Smooth muscle cell (in vitro differentiated cells): ENCODE results near the gene PLXNA4. TPM values are rescaled to one million over a fixed set of nuclear protein-coding genes. Genes with fewer than 3 reads are reported as not detected.

Experiments used
- DNase-seq: peaks from one replicate; lab custom pipeline; 2025; ENCODE audit not compliant: unreplicated experiment; lab: John Stamatoyannopoulos, UW
- H2AFZ ChIP-seq: fragments of 200-600 bp; sonication (generic); 2 replicates; pipeline ENCODE4 v1.6.0; 2016; ENCODE audit warnings: antibody characterized with exemption, low read depth, mild to moderate bottlenecking
- H3F3A ChIP-seq: fragments of 200-600 bp; sonication (generic); 2 replicates; pipeline ENCODE4 v1.6.0; 2017; ENCODE audit warnings: antibody characterized with exemption, low read depth
- H3K27ac ChIP-seq: fragments of 200-600 bp; sonication (generic); 2 replicates; pipeline ENCODE4 v1.5.1; 2016; ENCODE audit warnings: low read depth, mild to moderate bottlenecking
- H3K27me3 ChIP-seq: fragments of 200-600 bp; sonication (generic); 2 replicates; pipeline ENCODE4 v1.6.1; 2016; ENCODE audit warnings: low read depth, mild to moderate bottlenecking
- H3K36me3 ChIP-seq: fragments of 200-600 bp; sonication (generic); 2 replicates; pipeline ENCODE4 v1.5.1; 2016; ENCODE audit warnings: low read depth
- H3K4me1 ChIP-seq: fragments of 200-600 bp; sonication (generic); 2 replicates; pipeline ENCODE4 v1.5.1; 2016; ENCODE audit warnings: low read depth
- H3K4me2 ChIP-seq: fragments of 200-600 bp; sonication (generic); 2 replicates; pipeline ENCODE4 v1.6.0; 2016; ENCODE audit warnings: mild to moderate bottlenecking
- H3K4me3 ChIP-seq: fragments of 200-600 bp; sonication (generic); 2 replicates; pipeline ENCODE4 v1.5.1; 2016; ENCODE audit warnings: mild to moderate bottlenecking
- H3K79me2 ChIP-seq: fragments of 200-600 bp; sonication (generic); 2 replicates; pipeline ENCODE4 v1.6.0; 2016; ENCODE audit warnings: low read depth, mild to moderate bottlenecking
- H3K9ac ChIP-seq: fragments of 200-600 bp; sonication (generic); 2 replicates; pipeline ENCODE4 v1.6.0; 2016; ENCODE audit warnings: low read depth
- H3K9me3 ChIP-seq: fragments of 200-600 bp; sonication (generic); replicated peaks from 2 replicates; pipeline ENCODE4 v1.5.1; 2016; ENCODE audit warnings: low read depth
- H4K20me1 ChIP-seq: fragments of 200-600 bp; sonication (generic); 2 replicates; pipeline ENCODE4 v1.6.0; 2016; ENCODE audit warnings: low read depth
- CTCF ChIP-seq: fragments of 200-600 bp; sonication (generic); IDR thresholded peaks from 2 replicates; pipeline ENCODE4 v1.5.1; 2017; ENCODE audit warnings: borderline replicate concordance, mild to moderate bottlenecking, antibody characterized with exemption; ENCODE audit not compliant: insufficient read depth, poor library complexity, severe bottlenecking
- WGBS: methylation state at CpG from one replicate; pipeline ENCODE4 v1.1.7; 2016; ENCODE audit warnings: low lambda C conversion rate; 5-methylcytosine and 5-hydroxymethylcytosine counted together
- polyA plus RNA-seq: library from polyadenylated mRNA; unstranded; fragments of >200 nt; fragmentation: Nextera tagmentation; extraction: Ambion mirVana; gene quantifications from 2 replicates; pipeline ENCODE4 v1.2.1, GENCODE V29; 2016
- total RNA-seq: library from RNA; depleted of rRNA; stranded (reverse); fragments of >200 nt; gene quantifications from 2 replicates; pipeline ENCODE4 v1.2.3, GENCODE V29; 2014

PLXNA4 gene
- total and polyA plus RNA-seq, 2 experiments from 2014 or later: 8.5 to 9.9 TPM

DNA sequence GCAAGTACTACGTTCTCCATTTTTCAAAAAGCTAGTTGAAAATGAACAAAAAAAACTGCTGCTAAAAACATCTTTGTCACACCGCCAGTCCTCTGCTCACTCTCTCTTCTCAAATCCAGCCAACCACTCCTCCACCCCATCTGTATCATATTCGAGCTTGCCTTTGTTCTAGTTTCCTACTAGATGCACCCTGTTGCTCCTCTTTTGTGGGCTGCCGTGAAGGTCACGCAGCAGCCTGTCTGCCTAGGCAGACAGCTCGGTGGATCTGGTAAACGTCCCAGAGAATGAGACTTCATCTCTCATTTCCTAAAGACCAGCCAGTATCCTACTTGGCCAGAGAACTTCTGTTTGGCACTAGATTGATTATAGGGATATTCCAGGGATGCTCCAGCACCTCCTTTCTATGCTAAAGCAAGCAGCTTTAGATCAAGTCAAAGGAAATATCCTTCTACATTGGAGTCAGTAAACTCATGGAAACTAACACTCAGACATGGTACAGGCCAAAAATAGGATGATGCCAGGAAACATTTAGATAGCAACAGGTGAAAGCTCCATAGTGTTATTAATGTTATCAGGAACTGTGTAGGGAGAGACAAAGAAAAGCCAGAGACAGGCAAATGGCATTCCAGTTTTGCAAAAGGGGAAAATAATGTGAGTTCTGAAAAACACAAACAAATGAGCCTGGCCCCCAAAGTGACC lies 8.7 kb upstream of the PLXNA4 start:
- no peaks in the 10 kb centered on the region for H3K79me2 ChIP-seq
- no peaks in the 10 kb centered on the region for H3K36me3 ChIP-seq
- H3K27ac ChIP-seq: no peak overlapping the region
- H3K4me3 ChIP-seq: no peak overlapping the region
- H2AFZ ChIP-seq: no peak overlapping the region
- no peak overlapping the region for H3K9ac ChIP-seq
- H3K4me1 ChIP-seq: no peaks in the 10 kb centered on the region
- DNase-seq: no peak
- no peak overlapping the region for H3K4me2 ChIP-seq
- TF ChIP-seq CTCF: no peak
- H3K27me3 ChIP-seq: peaks cover 13% of the 10 kb centered on the region
- H3F3A ChIP-seq: no peaks in the 10 kb centered on the region
- no peaks in the 10 kb centered on the region for H4K20me1 ChIP-seq
- 71% methylated on average over 7 of the region's 7 CpGs for WGBS
- no peaks in the 10 kb centered on the region for H3K9me3 ChIP-seq

GRCh38 chr7:132581431-132581830 lies 5.2 kb upstream of the PLXNA4 start:
- Histone ChIP-seq H3F3A (no peaks in the 10 kb centered on the region), H3K4me3 (no peak overlapping the region), H3K9ac (no peak overlapping the region), H3K4me2 (no peak overlapping the region), H3K27me3 (peaks cover 15% of the 10 kb centered on the region), H3K9me3 (no peaks in the 10 kb centered on the region), H2AFZ (no peak overlapping the region), H3K27ac (no peak overlapping the region), H3K79me2 (no peaks in the 10 kb centered on the region), H3K4me1 (no peaks in the 10 kb centered on the region), H3K36me3 (no peaks in the 10 kb centered on the region), H4K20me1 (no peaks in the 10 kb centered on the region)
- DNase-seq: no peak
- TF ChIP-seq CTCF: no peak
- 100% methylated on average over 4 of the region's 4 CpGs for WGBS

GRCh38 chr7:132580717-132581285 lies 4.5 kb upstream of the PLXNA4 start:
- Histone ChIP-seq H3K79me2 (no peaks in the 10 kb centered on the region), H3K9me3 (no peaks in the 10 kb centered on the region), H3K4me3 (no peak overlapping the region), H3K36me3 (no peaks in the 10 kb centered on the region), H4K20me1 (no peaks in the 10 kb centered on the region), H3K9ac (no peak overlapping the region), H3K4me1 (no peaks in the 10 kb centered on the region), H2AFZ (no peak overlapping the region), H3K4me2 (no peak overlapping the region), H3F3A (no peaks in the 10 kb centered on the region), H3K27me3 (peaks cover 16% of the 10 kb centered on the region), H3K27ac (no peak overlapping the region)
- peak; percentile 68 for TF ChIP-seq CTCF
- DNase-seq: peak; percentile 25
- 14% methylated on average over 4 of the region's 4 CpGs for WGBS

- 4% methylated on average over 1 of the region's 1 CpG for WGBS
These were observed 4.0 kb upstream of the PLXNA4 start for GRCh38 chr7:132580277-132580676.

More at GRCh38 chr7:132580277-132580676, 4.0 kb upstream of the PLXNA4 start:
- Histone ChIP-seq H4K20me1 (peaks cover 2% of the 10 kb centered on the region), H3K4me1 (no peaks in the 10 kb centered on the region), H3F3A (no peaks in the 10 kb centered on the region), H3K27me3 (peaks cover 22% of the 10 kb centered on the region), H3K27ac (no peak overlapping the region), H3K9me3 (no peaks in the 10 kb centered on the region), H3K79me2 (peaks cover 2% of the 10 kb centered on the region), H3K4me2 (no peak overlapping the region), H3K9ac (no peak overlapping the region), H3K4me3 (no peak overlapping the region), H2AFZ (no peak overlapping the region), H3K36me3 (no peaks in the 10 kb centered on the region)
- TF ChIP-seq CTCF: no peak
- DNase-seq: no peak
